Measurements from ENCODE around the gene PGAM1. TPM values are rescaled to one million over a fixed set of nuclear protein-coding genes. Genes with fewer than 3 reads are reported as not detected.

The PGAM1 gene
- total and polyA plus RNA-seq, 9 of the 15 experiments (the other 6 are each of a cell fraction or from before 2014, with no cell fraction given): 40.3 to 559 (median 269) TPM

DNA sequence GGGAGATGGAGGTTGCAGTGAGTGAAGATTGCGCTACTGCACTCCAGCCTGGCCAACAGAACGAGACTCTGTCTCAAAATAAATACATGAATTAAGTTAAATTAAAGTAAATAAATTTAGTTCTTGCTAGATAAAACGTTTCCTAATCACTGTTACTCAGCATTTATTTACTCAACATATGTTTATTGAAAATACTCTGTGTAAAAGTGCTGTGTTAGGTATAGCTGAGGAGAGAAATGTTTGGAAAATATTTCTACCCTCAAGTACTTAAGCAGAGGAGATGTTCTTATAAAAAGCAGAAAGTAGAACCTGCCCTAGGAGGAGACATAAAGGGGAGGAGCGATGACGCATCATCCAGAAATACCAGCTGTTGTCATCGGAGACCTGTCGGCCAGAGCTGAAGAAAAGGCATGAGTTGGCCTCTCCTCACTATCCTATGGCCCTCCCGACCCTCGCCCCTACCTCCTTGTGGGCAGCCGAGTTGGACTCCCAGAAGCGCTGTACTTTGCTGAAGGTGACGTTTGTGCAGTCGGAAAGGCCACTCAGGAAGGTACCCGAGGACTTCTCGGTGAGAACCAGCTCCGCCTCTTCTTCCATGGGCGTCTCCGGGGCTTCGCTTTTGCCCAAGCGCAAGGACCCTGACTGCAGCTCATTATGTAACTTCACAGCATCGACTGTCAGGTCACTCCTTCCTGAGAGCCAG, 26.0 kb upstream of the PGAM1 start (continued):
- TF ChIP-seq SP1 (CRISPR knock-in tag; IDR thresholded peaks at IDR 0.05) (peak; percentile 34; the same call in 1 of the 2 replicates), PCBP1 (IDR thresholded peaks at IDR 0.05; ENCODE audit: low read depth, low read length, poor library complexity, severe bottlenecking) (no peak), BRD9 (IDR thresholded peaks at IDR 0.05; ENCODE audit: low read depth, partially characterized antibody) (no peak), ZNF780A (CRISPR knock-in tag; IDR thresholded peaks at IDR 0.05) (no peak), ZNF184 (CRISPR knock-in tag; IDR thresholded peaks at IDR 0.05) (no peak), SREBF1 (IDR thresholded peaks at IDR 0.05; ENCODE audit: borderline replicate concordance, low read depth, low read length) (no peak), TCF7 (IDR thresholded peaks at IDR 0.05; ENCODE audit: borderline replicate concordance) (no peak), PTTG1 (tag; IDR thresholded peaks at IDR 0.05; ENCODE audit: low read depth) (no peak), MXI1 (IDR thresholded peaks at IDR 0.05; ENCODE audit: low read depth, low read length) (0 out of 2 replicates have a peak, but pooled peaks have one; percentile 16), CREM (IDR thresholded peaks at IDR 0.05; ENCODE audit: low read depth) (peak; percentile 68), ATF1 (CRISPR knock-in tag; IDR thresholded peaks at IDR 0.05) (no peak), ATF1 (tag; IDR thresholded peaks at IDR 0.05) (peak; percentile 52; the same call in 1 of the 2 replicates), ESRRB (CRISPR knock-in tag; IDR thresholded peaks at IDR 0.05; ENCODE audit: borderline replicate concordance) (no peak), MTA2 (IDR thresholded peaks at IDR 0.05; ENCODE audit: low read depth) (no peak), ZBTB7A (IDR thresholded peaks at IDR 0.05; ENCODE audit: borderline replicate concordance, control insufficient read depth, low read depth, low read length) (peak; percentile 56; the same call in 1 of the 2 replicates), MEF2A (IDR thresholded peaks at IDR 0.05; ENCODE audit: control insufficient read depth, low read depth, low read length) (peak; percentile 96), BACH1 (tag; IDR thresholded peaks at IDR 0.05) (no peak), BHLHE40 (IDR thresholded peaks at IDR 0.05; ENCODE audit: low read length) (no peak), ZBTB1 (CRISPR knock-in tag; IDR thresholded peaks at IDR 0.05; ENCODE audit: borderline replicate concordance, low read depth) (no peak), NFE2 (IDR thresholded peaks at IDR 0.05; ENCODE audit: low read depth) (peak; percentile 38), DACH1 (IDR thresholded peaks at IDR 0.05; ENCODE audit: partially characterized antibody) (peak; percentile 88), ZNF165 (CRISPR knock-in tag; IDR thresholded peaks at IDR 0.05; ENCODE audit: borderline replicate concordance) (no peak)
- TF ChIP-seq, protein P1, sequence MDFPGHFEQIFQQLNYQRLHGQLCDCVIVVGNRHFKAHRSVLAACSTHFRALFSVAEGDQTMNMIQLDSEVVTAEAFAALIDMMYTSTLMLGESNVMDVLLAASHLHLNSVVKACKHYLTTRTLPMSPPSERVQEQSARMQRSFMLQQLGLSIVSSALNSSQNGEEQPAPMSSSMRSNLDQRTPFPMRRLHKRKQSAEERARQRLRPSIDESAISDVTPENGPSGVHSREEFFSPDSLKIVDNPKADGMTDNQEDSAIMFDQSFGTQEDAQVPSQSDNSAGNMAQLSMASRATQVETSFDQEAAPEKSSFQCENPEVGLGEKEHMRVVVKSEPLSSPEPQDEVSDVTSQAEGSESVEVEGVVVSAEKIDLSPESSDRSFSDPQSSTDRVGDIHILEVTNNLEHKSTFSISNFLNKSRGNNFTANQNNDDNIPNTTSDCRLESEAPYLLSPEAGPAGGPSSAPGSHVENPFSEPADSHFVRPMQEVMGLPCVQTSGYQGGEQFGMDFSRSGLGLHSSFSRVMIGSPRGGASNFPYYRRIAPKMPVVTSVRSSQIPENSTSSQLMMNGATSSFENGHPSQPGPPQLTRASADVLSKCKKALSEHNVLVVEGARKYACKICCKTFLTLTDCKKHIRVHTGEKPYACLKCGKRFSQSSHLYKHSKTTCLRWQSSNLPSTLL (IDR thresholded peaks at IDR 0.05): no peak
- TF ChIP-seq, protein P2, sequence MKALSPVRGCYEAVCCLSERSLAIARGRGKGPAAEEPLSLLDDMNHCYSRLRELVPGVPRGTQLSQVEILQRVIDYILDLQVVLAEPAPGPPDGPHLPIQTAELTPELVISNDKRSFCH (CRISPR knock-in tag; IDR thresholded peaks at IDR 0.05): no peak
- TF ChIP-seq, protein P2 (tag; IDR thresholded peaks at IDR 0.05): no peak
- TF ChIP-seq, protein P3, sequence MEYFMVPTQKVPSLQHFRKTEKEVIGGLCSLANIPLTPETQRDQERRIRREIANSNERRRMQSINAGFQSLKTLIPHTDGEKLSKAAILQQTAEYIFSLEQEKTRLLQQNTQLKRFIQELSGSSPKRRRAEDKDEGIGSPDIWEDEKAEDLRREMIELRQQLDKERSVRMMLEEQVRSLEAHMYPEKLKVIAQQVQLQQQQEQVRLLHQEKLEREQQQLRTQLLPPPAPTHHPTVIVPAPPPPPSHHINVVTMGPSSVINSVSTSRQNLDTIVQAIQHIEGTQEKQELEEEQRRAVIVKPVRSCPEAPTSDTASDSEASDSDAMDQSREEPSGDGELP (CRISPR knock-in tag; IDR thresholded peaks at IDR 0.05; ENCODE audit: borderline replicate concordance): peak; percentile 95
- TF ChIP-seq, protein P4, sequence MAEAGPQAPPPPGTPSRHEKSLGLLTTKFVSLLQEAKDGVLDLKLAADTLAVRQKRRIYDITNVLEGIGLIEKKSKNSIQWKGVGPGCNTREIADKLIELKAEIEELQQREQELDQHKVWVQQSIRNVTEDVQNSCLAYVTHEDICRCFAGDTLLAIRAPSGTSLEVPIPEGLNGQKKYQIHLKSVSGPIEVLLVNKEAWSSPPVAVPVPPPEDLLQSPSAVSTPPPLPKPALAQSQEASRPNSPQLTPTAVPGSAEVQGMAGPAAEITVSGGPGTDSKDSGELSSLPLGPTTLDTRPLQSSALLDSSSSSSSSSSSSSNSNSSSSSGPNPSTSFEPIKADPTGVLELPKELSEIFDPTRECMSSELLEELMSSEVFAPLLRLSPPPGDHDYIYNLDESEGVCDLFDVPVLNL (CRISPR knock-in tag; IDR thresholded peaks at IDR 0.05; ENCODE audit: low read depth): no peak; the same call in 1 of the 2 replicates

Measured in K562 (cell line).